Esophagus muscularis mucosa (tissue), 4 donors: ENCODE data around the gene AQP11. TPM values are rescaled to one million over a fixed set of nuclear protein-coding genes. Genes with fewer than 3 reads are reported as not detected.
"Not testable (repeated sequence)": the region's sequence is repeated elsewhere in the genome, so short reads cannot be mapped to it uniquely, and the experiment has no call there.

ENCODE experiments used
- DNase-seq: peaks from one replicate; pipeline ENCODE4 v3.0.0-alpha.2; 2017; ENCODE audit errors: extremely low spot score
- H3K27ac ChIP-seq, 4 donors: fragments of 200-600 bp; sonication (generic); replicated peaks in 1 of 4; 1 replicate in 3 of 4; 2 replicates in 1 of 4; pipeline ENCODE4 v1.5.1; 2016 to 2019; ENCODE audit warnings: mild to moderate bottlenecking in 1 of 4
- H3K27me3 ChIP-seq, 4 donors: fragments of 200-600 bp; sonication (generic); one replicate each; pipeline versions ENCODE4 v1.5.1 to v1.6.0; 2016 to 2019
- H3K36me3 ChIP-seq, 4 donors: fragments of 200-600 bp; sonication (generic); one replicate each; pipeline ENCODE4 v1.5.1; 2016 to 2019
- H3K4me1 ChIP-seq, 4 donors: fragments of 200-600 bp; sonication (generic); one replicate each; pipeline ENCODE4 v1.5.1; 2016 to 2019
- H3K4me3 ChIP-seq, 4 donors: fragments of 200-600 bp; sonication (generic); 1 replicate in 2 of 4; 2 replicates in 2 of 4; pipeline ENCODE4 v1.5.1; 2016 to 2019; ENCODE audit warnings: mild to moderate bottlenecking in 4 of 4, moderate library complexity in 1 of 4
- H3K9me3 ChIP-seq, 4 donors: fragments of 200-600 bp; sonication (generic); 1 replicate in 3 of 4; 2 replicates in 1 of 4; pipeline ENCODE4 v1.5.1; 2016 to 2019
- CTCF ChIP-seq, 3 experiments: fragments of 200-600 bp in 2 of 3; fragments of 450-650 bp in 1 of 3; sonication (generic) in 2 of 3; IDR thresholded peaks; one replicate each; pipeline ENCODE4 v1.5.1; 2017 to 2019; ENCODE audit warnings: antibody characterized with exemption in 3 of 3, mild to moderate bottlenecking in 2 of 3, moderate library complexity in 1 of 3
- EP300 ChIP-seq: sonication (generic); formaldehyde crosslinking; IDR thresholded peaks from one replicate; pipeline ENCODE4 v1.6.1; 2017; ENCODE audit warnings: antibody characterized with exemption
- POLR2A ChIP-seq: fragments of 450-650 bp; IDR thresholded peaks from one replicate; pipeline ENCODE4 v1.6.1; 2017; ENCODE audit warnings: antibody characterized with exemption, moderate library complexity, mild to moderate bottlenecking, low read depth
- POLR2AphosphoS5 ChIP-seq, 2 donors: sonication (generic); formaldehyde crosslinking; IDR thresholded peaks; one replicate each; pipeline ENCODE4 v1.6.1; 2017; ENCODE audit warnings: antibody characterized with exemption in 2 of 2
- WGBS: methylation state at CpG from one replicate; pipeline ENCODE4 v1.1.5; 2018; 5-methylcytosine and 5-hydroxymethylcytosine counted together
- intact Hi-C: fragments of 100-400 bp; cut with DNase I; formaldehyde crosslinking; loops from one replicate; pipeline ENCODE4 v1.15.1; 2023
- total RNA-seq, 4 donors: library from RNA; depleted of rRNA; stranded (reverse); fragments of >200 nt; gene quantifications; one replicate each; pipeline versions ENCODE4 v1.1.0 to v1.2.1, GENCODE V29; 2016

Gene AQP11
- total RNA-seq, 4 donors from 2014 or later = under 0.01 to 0.69 (median 0.18) TPM

GRCh38 chr11:77560605-77561004 is 29.1 kb upstream of the AQP11 start:
- no peak for DNase-seq
- Histone ChIP-seq H3K9me3 (no peaks in the 10 kb centered on the region), H3K27me3 (no peaks in the 10 kb centered on the region), H3K4me1 (no peaks in the 10 kb centered on the region), H3K36me3 (no peaks in the 10 kb centered on the region), H3K27ac (no peak overlapping the region), H3K4me3 (no peak overlapping the region)
- TF ChIP-seq EP300 = no peak
- no peak for TF ChIP-seq POLR2A
- no peak for TF ChIP-seq POLR2AphosphoS5 (IDR thresholded peaks at IDR 0.05)
- intact Hi-C loops = no loop called here
- 97% methylated on average over 2 of the region's 2 CpGs for WGBS

- Histone ChIP-seq H3K4me3 (no peak overlapping the region), H3K27ac (no peak overlapping the region), H3K27me3 (no peaks in the 10 kb centered on the region), H3K36me3 (no peaks in the 10 kb centered on the region), H3K4me1 (no peaks in the 10 kb centered on the region), H3K9me3 (no peaks in the 10 kb centered on the region)
- DNase-seq = no peak
- 100% methylated on average over 1 of the region's 1 CpG for WGBS
- intact Hi-C loops = no loop called here
- no peak for TF ChIP-seq CTCF (IDR thresholded peaks at IDR 0.05)
- TF ChIP-seq POLR2A = no peak
- no peak for TF ChIP-seq EP300
- TF ChIP-seq POLR2AphosphoS5 (IDR thresholded peaks at IDR 0.05) = no peak
Measured at GRCh38 chr11:77561257-77561656, 28.5 kb upstream of the AQP11 start.

- intact Hi-C loops = no loop called here
- no peaks in the 10 kb centered on the region for H3K27me3 ChIP-seq
- TF ChIP-seq POLR2AphosphoS5 (IDR thresholded peaks at IDR 0.05) (no peak), POLR2A (no peak), EP300 (no peak)
- H3K27ac ChIP-seq = no peak overlapping the region
- H3K4me1 ChIP-seq = no peaks in the 10 kb centered on the region
- H3K4me3 ChIP-seq = no peak overlapping the region
- 90% methylated on average over 4 of the region's 4 CpGs for WGBS
- H3K36me3 ChIP-seq = no peaks in the 10 kb centered on the region
- no peak for DNase-seq
- no peaks in the 10 kb centered on the region for H3K9me3 ChIP-seq
Measured at GRCh38 chr11:77568306-77568705, 21.4 kb upstream of the AQP11 start.

- Histone ChIP-seq H3K27me3 (no peaks in the 10 kb centered on the region), H3K27ac (no peak overlapping the region), H3K36me3 (no peaks in the 10 kb centered on the region), H3K4me1 (no peaks in the 10 kb centered on the region), H3K9me3 (no peaks in the 10 kb centered on the region), H3K4me3 (no peak overlapping the region)
- WGBS = 93% methylated on average over 3 of the region's 3 CpGs
- no peak for DNase-seq
- TF ChIP-seq EP300 = no peak
- intact Hi-C loops = no loop called here
Measured at GRCh38 chr11:77568916-77569675, 20.7 kb upstream of the AQP11 start.

GRCh38 chr11:77569676-77570070 is 20.1 kb upstream of the AQP11 start:
- H3K4me1 ChIP-seq = no peaks in the 10 kb centered on the region
- no peak overlapping the region for H3K27ac ChIP-seq
- TF ChIP-seq POLR2A (no peak), POLR2AphosphoS5 (IDR thresholded peaks at IDR 0.05) (no peak), CTCF (IDR thresholded peaks at IDR 0.05) (no peak), EP300 (no peak)
- 80% methylated on average over 2 of the region's 2 CpGs for WGBS
- intact Hi-C loops = no loop called here
- no peaks in the 10 kb centered on the region for H3K36me3 ChIP-seq
- no peak for DNase-seq
- H3K4me3 ChIP-seq = no peak overlapping the region
- H3K27me3 ChIP-seq = no peaks in the 10 kb centered on the region
- no peaks in the 10 kb centered on the region for H3K9me3 ChIP-seq

GRCh38 chr11:77570896-77571295 is 18.9 kb upstream of the AQP11 start:
- H3K27ac ChIP-seq, H3K36me3 ChIP-seq, H3K27me3 ChIP-seq, H3K9me3 ChIP-seq, H3K4me3 ChIP-seq, intact Hi-C loops, H3K4me1 ChIP-seq, DNase-seq: not testable (repeated sequence)
- WGBS = 19% methylated on average over 1 of the region's 1 CpG

GRCh38 chr11:77575428-77575827 is 14.3 kb upstream of the AQP11 start:
- H3K27ac ChIP-seq, intact Hi-C loops: not testable (repeated sequence)
- 6% methylated on average over 1 of the region's 1 CpG for WGBS

More at GRCh38 chr11:77575428-77575827, 14.3 kb upstream of the AQP11 start:
- H3K9me3 ChIP-seq, H3K27me3 ChIP-seq, DNase-seq, H3K4me1 ChIP-seq, H3K4me3 ChIP-seq, H3K36me3 ChIP-seq: not testable (repeated sequence)
